ENCODE data around the gene OR10H3. TPM values are rescaled to one million over a fixed set of nuclear protein-coding genes. Genes with fewer than 3 reads are reported as not detected.

OR10H3 gene
- total and polyA plus RNA-seq, 2 of the 13 experiments (the other 11 are each of a cell fraction or from before 2014, with no cell fraction given) = not detected

GRCh38 chr19:15701757-15702533 is 35.8 kb upstream of the OR10H3 start (continued):
- TF ChIP-seq FOXA3 (CRISPR knock-in tag; IDR thresholded peaks at IDR 0.05) (no peak), NCOA1 (CRISPR knock-in tag; IDR thresholded peaks at IDR 0.05) (no peak), SOX13 (IDR thresholded peaks at IDR 0.05) (no peak), SOX13 (CRISPR knock-in tag; conservative IDR thresholded peaks at IDR 0.05 in 1 of 2, IDR thresholded peaks at IDR 0.05 in 1 of 2) (no peak), ZBTB25 (CRISPR knock-in tag; IDR thresholded peaks at IDR 0.05) (no peak), ZNF431 (CRISPR knock-in tag; IDR thresholded peaks at IDR 0.05; ENCODE audit: borderline replicate concordance, low read depth) (no peak), ZNF18 (CRISPR knock-in tag; IDR thresholded peaks at IDR 0.05; ENCODE audit: insufficient replicate concordance) (no peak), NFKBIZ (CRISPR knock-in tag; IDR thresholded peaks at IDR 0.05) (no peak), MTF2 (CRISPR knock-in tag; IDR thresholded peaks at IDR 0.05; ENCODE audit: borderline replicate concordance) (no peak), NR2F6 (IDR thresholded peaks at IDR 0.05) (no peak), NR2F6 (CRISPR knock-in tag; IDR thresholded peaks at IDR 0.05) (no peak), ZNF546 (CRISPR knock-in tag; conservative IDR thresholded peaks at IDR 0.05) (0 out of 2 replicates have a peak, but pooled peaks have one; percentile 40), EZH2 (conservative IDR thresholded peaks at IDR 0.05; ENCODE audit: low read depth, low read length) (no peak), NFYB (CRISPR knock-in tag; IDR thresholded peaks at IDR 0.05) (0 out of 2 replicates have a peak, but pooled peaks have one; percentile 19), FOXK1 (CRISPR knock-in tag; IDR thresholded peaks at IDR 0.05; ENCODE audit: borderline replicate concordance, low read depth) (no peak)
